ENCODE data around the gene POT1.

POT1 gene

GRCh38 chr7:124775422-124775821 is 154.2 kb downstream of the POT1 start:
- no peak for DNase-seq

GRCh38 chr7:124773938-124774337 is 155.7 kb downstream of the POT1 start:
- no peak for DNase-seq

GRCh38 chr7:124773339-124773738 is 156.3 kb downstream of the POT1 start:
- no peak for DNase-seq
